Upper lobe of left lung (tissue), 4 donors: Measurements from ENCODE around the gene CCSER2.

Experiments used
- CTCF ChIP-seq, 6 experiments: fragments of 450-650 bp in 4 of 6; fragments of 200-600 bp in 2 of 6; sonication (generic) in 2 of 6; IDR thresholded peaks; one replicate each; pipeline ENCODE4 v1.5.1; 2016 to 2019; ENCODE audit warnings: antibody characterized with exemption in 6 of 6
- POLR2AphosphoS5 ChIP-seq, 2 donors: sonication (generic); formaldehyde crosslinking; IDR thresholded peaks; one replicate each; pipeline ENCODE4 v1.5.1; 2017; ENCODE audit warnings: antibody characterized with exemption in 2 of 2

GRCh38 chr10:84460520-84460919 is 132.1 kb downstream of the CCSER2 start:
- no peak for TF ChIP-seq CTCF (IDR thresholded peaks at IDR 0.05)
- no peak for TF ChIP-seq POLR2AphosphoS5 (IDR thresholded peaks at IDR 0.05)
